GM19023 (cell line): ENCODE measurements around the gene ARPC3.
"Not testable (repeated sequence)": the region's sequence is repeated elsewhere in the genome, so short reads cannot be mapped to it uniquely, and the experiment has no call there.

Experiments used
- ATAC-seq: cut with Tn5 transposase; IDR thresholded peaks from one replicate; pipeline ENCODE4 v1.9.1; 2021; ENCODE audit warnings: mild to moderate bottlenecking, moderate library complexity; ENCODE audit not compliant: unreplicated experiment

Gene ARPC3

DNA sequence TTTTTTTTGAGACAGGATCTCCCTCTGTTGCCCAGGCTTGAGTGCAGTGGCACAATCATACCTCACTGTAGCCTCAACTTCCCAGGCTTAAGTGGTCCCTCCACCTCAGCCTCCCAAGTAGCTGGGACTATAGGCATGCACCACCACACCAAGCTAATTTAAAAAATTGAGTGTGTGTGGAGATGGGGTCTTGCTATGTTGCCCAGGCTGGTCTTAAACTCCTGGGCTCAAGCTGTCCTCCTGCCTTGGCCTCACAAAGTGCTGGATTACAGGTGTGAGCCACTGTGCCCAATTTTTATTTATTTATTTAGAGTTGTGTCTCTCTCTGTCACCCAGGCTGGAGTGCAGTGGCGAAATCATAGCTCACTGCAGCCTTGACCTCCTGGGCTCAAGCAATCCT is 29.5 kb downstream of the ARPC3 start:
- ATAC-seq: not testable (repeated sequence)

DNA sequence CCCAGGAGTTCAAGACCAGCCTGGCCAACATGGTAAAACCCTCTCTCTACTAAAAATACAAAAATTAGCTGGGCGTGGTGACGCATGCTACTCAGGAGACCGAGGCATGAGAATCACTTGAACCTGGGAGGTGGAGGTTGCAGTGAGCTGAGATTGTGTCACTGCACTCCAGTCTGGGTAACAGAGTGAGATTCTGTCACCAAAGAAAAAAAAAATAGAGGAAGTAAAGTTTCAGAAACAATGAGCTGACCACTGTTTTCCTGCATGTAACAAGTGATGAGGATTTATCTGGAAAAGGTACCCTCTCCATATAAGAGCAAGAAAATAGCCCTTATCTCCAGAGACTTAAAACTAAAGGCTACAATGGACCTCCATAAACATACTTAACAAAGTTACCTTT is 33.0 kb downstream of the ARPC3 start:
- ATAC-seq: not testable (repeated sequence)

- ATAC-seq: not testable (repeated sequence)
Measured at GRCh38 chr12:110410086-110410485, 40.1 kb downstream of the ARPC3 start.

DNA sequence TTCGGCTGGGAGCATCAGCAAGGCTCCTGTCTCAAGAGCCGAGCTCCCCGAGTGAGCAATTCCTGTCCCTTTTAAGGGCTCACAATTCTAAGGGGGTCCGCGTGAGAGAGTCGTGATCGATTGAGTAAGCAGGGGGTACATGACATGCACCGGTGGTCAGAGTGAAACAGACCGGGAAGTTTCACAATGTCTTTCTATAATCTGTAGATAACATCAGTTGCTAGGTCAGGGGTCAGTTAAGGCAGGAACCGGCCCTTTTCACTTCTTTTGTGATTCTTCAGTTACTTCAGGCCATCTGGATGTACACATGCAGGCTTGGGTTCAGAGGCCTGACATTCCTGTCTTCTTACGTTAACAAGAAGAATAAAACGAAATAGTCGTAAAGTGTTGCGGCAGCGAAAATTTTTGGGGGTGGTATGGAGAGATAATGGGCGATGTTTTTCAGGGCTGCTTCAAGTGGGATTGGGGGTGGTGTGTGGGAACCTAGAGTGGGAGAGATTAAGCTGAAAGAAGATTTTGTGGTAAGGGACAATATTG is 44.9 kb downstream of the ARPC3 start:
- ATAC-seq: not testable (repeated sequence)

DNA sequence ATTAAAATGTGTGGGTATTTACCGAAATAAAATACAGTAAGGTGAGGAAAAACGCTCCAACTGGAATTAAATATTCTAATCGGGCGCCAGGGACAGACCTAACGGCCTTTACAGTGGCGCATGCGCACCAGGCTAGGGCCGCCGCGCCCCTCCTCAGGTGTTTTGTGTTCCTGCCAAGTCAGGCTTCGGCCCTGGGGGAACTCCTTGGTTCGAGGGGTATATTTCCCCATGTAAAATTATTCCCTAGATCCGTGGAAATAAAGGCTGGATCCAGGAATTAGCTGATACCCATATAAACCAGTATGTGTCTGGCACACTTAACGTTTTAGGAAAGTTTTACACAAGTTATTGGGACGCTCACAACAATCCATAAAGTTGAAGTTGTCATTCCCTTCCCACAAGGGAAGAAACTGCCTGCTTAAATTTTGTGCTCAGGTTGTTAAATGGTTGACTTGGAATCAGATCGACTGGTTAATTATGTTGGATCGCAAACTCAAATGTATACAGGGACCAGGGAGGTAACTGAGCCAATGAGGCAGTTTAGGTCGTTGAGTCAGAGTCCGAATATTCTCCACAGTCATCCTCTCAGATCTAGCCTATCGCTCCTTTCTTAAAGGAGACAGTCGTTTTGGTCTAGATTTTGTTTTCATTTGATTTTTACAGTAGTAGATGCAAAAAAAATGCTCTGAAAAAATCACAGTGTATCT is 46.0 kb downstream of the ARPC3 start:
- no peak for ATAC-seq

DNA sequence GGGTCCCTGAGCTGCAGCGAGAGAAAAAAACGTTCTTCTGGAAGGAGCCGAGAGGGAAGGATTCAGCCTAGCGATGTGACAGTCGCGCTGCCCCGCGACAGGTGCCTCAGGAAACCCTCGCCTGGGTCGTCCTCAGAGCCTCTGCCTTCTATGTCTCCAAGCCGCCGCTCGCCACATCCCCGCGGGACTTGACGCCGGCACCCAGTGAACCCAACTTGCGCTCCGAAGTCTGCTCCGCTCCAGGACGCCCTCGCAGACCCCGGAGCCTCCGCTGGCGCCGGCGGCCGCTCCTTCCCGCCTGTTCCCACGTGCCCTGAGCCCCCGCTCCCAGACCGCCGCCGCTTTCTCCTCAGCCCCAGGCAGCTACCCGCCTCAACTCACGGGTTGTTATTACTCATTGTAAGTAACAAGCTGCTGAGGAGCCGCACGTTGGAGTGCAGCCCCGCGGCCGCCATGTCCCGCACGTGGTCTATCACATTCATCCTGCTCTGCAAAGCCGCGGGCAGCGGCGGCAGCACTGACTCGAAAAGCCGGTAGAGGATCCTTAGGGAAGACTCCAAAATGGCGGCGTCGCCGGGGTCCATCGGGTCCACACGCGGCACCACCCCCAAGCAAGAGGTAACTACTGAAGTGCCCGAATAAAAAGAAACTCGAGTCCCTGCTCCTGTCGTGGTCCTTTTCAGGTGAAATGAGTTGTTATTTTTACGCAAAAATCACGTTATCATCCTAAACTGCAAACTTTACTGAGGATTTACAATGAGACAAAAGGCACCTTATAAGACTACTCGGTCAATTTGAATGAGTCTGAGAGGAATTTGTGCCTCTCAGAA is 46.8 kb downstream of the ARPC3 start, which contains the start of gene ANAPC7:
Gene ANAPC7 (minus strand): TSS at position 563 of the 830 bp plus-strand sequence. CDS start 81 bp downstream, at position 482.
- peak; percentile 68 for ATAC-seq
